A549 (cell line): ENCODE results near the gene HDLBP. TPM values are rescaled to one million over a fixed set of nuclear protein-coding genes. Genes with fewer than 3 reads are reported as not detected.

Experiments used
- ATAC-seq, 2 experiments: fragments of 200-7000 bp in 1 of 2; fragments of >200 bp in 1 of 2; cut with Nextera tagmentation in 1 of 2; cut with Tn5 transposase in 1 of 2; 3 replicates each; pipeline versions ENCODE4 v1.8.0 to v1.9.1; 2018 to 2020; ENCODE audit warnings: mild to moderate bottlenecking in 1 of 2, moderate library complexity in 1 of 2
- CTCF ChIA-PET: fragments of 300-600 bp; sonication (Branson Sonifier 250); formaldehyde crosslinking; extraction: SDS; loops from one replicate; lab custom pipeline; 2021; ENCODE audit warnings: antibody characterized with exemption, inconsistent platforms; lab: Yijun Ruan, JAX
- POLR2A ChIA-PET: fragments of 350-600 bp; formaldehyde crosslinking; extraction: SDS; loops from one replicate; lab custom pipeline; 2021; ENCODE audit warnings: antibody characterized with exemption, inconsistent platforms; lab: Yijun Ruan, JAX
- DNase-seq, 2 experiments: peaks; one replicate each; pipeline versions ENCODE4 v3.0.0 to v3.0.0-alpha.2; 2011 to 2016; ENCODE audit warnings: low read depth in 1 of 2, low spot score in 1 of 2
- FAIRE-seq: peaks from 2 replicates; lab custom pipeline; 2011; peaks lifted over from hg19 to GRCh38; lab: Jason Lieb, UNC
- H3K27ac ChIP-seq, 2 experiments: fragments of >200 bp; sonication (Bioruptor Twin); formaldehyde crosslinking; 3 replicates each; pipeline ENCODE4 v1.5.1; 2016 to 2017
- H3K4me1 ChIP-seq: fragments of >200 bp; sonication (Bioruptor Twin); formaldehyde crosslinking; 3 replicates; pipeline ENCODE4 v1.6.1; 2016
- H3K4me2 ChIP-seq: fragments of >200 bp; sonication (Bioruptor Twin); formaldehyde crosslinking; 3 replicates; pipeline ENCODE4 v1.6.1; 2016
- H3K4me3 ChIP-seq: fragments of >200 bp; sonication (Bioruptor Twin); formaldehyde crosslinking; 3 replicates; pipeline ENCODE4 v1.5.1; 2016
- H3K9me3 ChIP-seq: fragments of >200 bp; sonication (Bioruptor Twin); formaldehyde crosslinking; 3 replicates; pipeline ENCODE4 v1.6.1; 2016
- CBX2 ChIP-seq: fragments of 200-600 bp; sonication (generic); IDR thresholded peaks from 2 replicates; pipeline ENCODE4 v1.6.1; 2016; ENCODE audit warnings: low read depth, mild to moderate bottlenecking, borderline replicate concordance
- CEBPB ChIP-seq, 2 experiments: fragments of >200 bp in 1 of 2; sonication (Bioruptor Twin) in 1 of 2; formaldehyde crosslinking in 1 of 2; IDR thresholded peaks; 2 replicates each; pipeline ENCODE4 v1.6.1; 2012 to 2016
- EHF ChIP-seq: fragments of 250-450 bp; sonication (Bioruptor Pico); IDR thresholded peaks from 2 replicates; pipeline ENCODE4 v1.5.0; 2020; ENCODE audit warnings: mild to moderate bottlenecking
- EHMT2 ChIP-seq: fragments of 200-600 bp; sonication (generic); IDR thresholded peaks from 2 replicates; pipeline ENCODE4 v1.6.1; 2016; ENCODE audit warnings: antibody characterized with exemption, low read depth, mild to moderate bottlenecking, moderate library complexity
- ESRRA ChIP-seq: fragments of 150-350 bp; IDR thresholded peaks from 2 replicates; pipeline ENCODE4 v1.6.1; 2014; ENCODE audit warnings: mild to moderate bottlenecking, low read length, borderline replicate concordance
- FOSL2 ChIP-seq, 2 experiments: fragments of 450-650 bp in 1 of 2; fragments of >200 bp in 1 of 2; sonication (Bioruptor Twin) in 1 of 2; formaldehyde crosslinking; IDR thresholded peaks; 2 replicates each; pipeline versions ENCODE4 v1.5.0 to v1.6.1; 2016 to 2020; ENCODE audit warnings: mild to moderate bottlenecking in 1 of 2, moderate library complexity in 1 of 2
- GATA3 ChIP-seq: IDR thresholded peaks from 2 replicates; pipeline ENCODE4 v1.6.1; 2012; ENCODE audit warnings: borderline replicate concordance
- HOXA7 ChIP-seq: fragments of 250-450 bp; sonication (Bioruptor Pico); IDR thresholded peaks from 2 replicates; pipeline ENCODE4 v1.5.0; 2020; ENCODE audit warnings: mild to moderate bottlenecking, moderate library complexity
- HOXB13 ChIP-seq: fragments of 250-450 bp; sonication (Bioruptor Pico); IDR thresholded peaks from 2 replicates; pipeline ENCODE4 v1.5.0; 2020; ENCODE audit warnings: low read depth, mild to moderate bottlenecking, moderate library complexity
- KDM1A ChIP-seq: fragments of 200-600 bp; sonication (generic); IDR thresholded peaks from 2 replicates; pipeline ENCODE4 v1.6.1; 2016; ENCODE audit warnings: low read depth, mild to moderate bottlenecking
- MAFK ChIP-seq: fragments of 450-650 bp; IDR thresholded peaks from 2 replicates; pipeline ENCODE4 v1.6.1; 2014; ENCODE audit not compliant: partially characterized antibody
- MAZ ChIP-seq: fragments of 150-350 bp; IDR thresholded peaks from 2 replicates; pipeline ENCODE4 v1.6.1; 2014; ENCODE audit warnings: antibody characterized with exemption, low read depth, low read length, borderline replicate concordance
- MYC ChIP-seq: IDR thresholded peaks from 2 replicates; pipeline ENCODE4 v1.6.1; 2012; ENCODE audit warnings: mild to moderate bottlenecking, inconsistent platforms, low read length, improper control_type of control experiment, borderline replicate concordance
- PHF8 ChIP-seq: fragments of 200-600 bp; sonication (generic); IDR thresholded peaks from 2 replicates; pipeline ENCODE4 v1.6.1; 2016; ENCODE audit warnings: low read depth, mild to moderate bottlenecking, antibody characterized with exemption, moderate library complexity, borderline replicate concordance
- POLR2AphosphoS2 ChIP-seq: conservative IDR thresholded peaks from 2 replicates; pipeline ENCODE4 v1.6.1; 2012; ENCODE audit warnings: low read length, improper control_type of control experiment, inconsistent platforms
- RARB ChIP-seq: fragments of 250-450 bp; sonication (Bioruptor Pico); IDR thresholded peaks from 2 replicates; pipeline ENCODE4 v1.8.0; 2021; ENCODE audit warnings: mild to moderate bottlenecking, moderate library complexity
- RCOR1 ChIP-seq: fragments of 150-350 bp; IDR thresholded peaks from 2 replicates; pipeline ENCODE4 v1.6.1; 2014; ENCODE audit warnings: antibody characterized with exemption, low read length, low read depth
- TFCP2L1 ChIP-seq: fragments of 250-450 bp; sonication (Bioruptor Pico); IDR thresholded peaks from 2 replicates; pipeline ENCODE4 v1.5.0; 2021; ENCODE audit warnings: mild to moderate bottlenecking
- ZSCAN20 ChIP-seq: fragments of 250-450 bp; sonication (Bioruptor Pico); IDR thresholded peaks from 2 replicates; pipeline ENCODE4 v1.8.0; 2022; ENCODE audit warnings: mild to moderate bottlenecking, moderate library complexity
- WGBS: methylation state at CpG from one replicate; pipeline ENCODE4 v1.1.6; 2017; ENCODE audit errors: missing lambda C conversion rate; 5-methylcytosine and 5-hydroxymethylcytosine counted together
- polyA plus RNA-seq, 4 experiments: library from polyadenylated mRNA; depleted of rRNA in 3 of 4; stranded (reverse); fragments of >200 nt; fragmentation: RNase III in 1 of 4; extraction: RNeasy Plus Mini Kit Qiagen cat#74134 plus additional on column Dnase treatment in 1 of 4; gene quantifications; 2 replicates in 3 of 4; 3 replicates in 1 of 4; pipeline ENCODE4 v1.2.3, GENCODE V29; 2011 to 2017
- TF ChIP-seq, protein P1 (sequence below): IDR thresholded peaks from 2 replicates; pipeline ENCODE4 v1.6.1; 2012; ENCODE audit warnings: low read depth, borderline replicate concordance
- TF ChIP-seq, protein P2 (sequence below): fragments of 150-350 bp; IDR thresholded peaks from 2 replicates; pipeline ENCODE4 v1.6.1; 2014; ENCODE audit warnings: low read depth, mild to moderate bottlenecking, low read length

Gene HDLBP
- polyA plus RNA-seq, 2 of the 4 experiments (the other 2 are of a cell fraction): 248 to 292 TPM

DNA sequence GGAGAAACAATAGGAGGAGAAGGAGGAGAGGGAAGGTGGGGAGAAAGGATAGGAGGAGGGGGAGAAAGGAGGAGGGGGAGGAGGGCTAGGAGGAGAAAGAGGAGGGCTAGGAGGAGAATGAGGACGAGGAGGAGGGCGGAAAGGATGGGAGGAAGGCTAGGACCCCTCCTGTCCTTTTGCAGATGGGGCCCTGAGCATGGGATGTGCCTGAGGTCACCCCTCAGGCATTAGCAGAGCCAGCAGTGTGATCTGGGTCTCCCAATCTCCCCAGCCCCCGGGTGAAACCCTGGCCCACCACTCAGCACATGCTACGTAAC is 127.6 kb downstream of the HDLBP start:
- no peak for ATAC-seq
- Histone ChIP-seq H3K4me3 (no peak overlapping the region), H3K4me1 (peaks cover 6% of the 10 kb centered on the region; the same call in 1 of the 3 replicates), H3K9me3 (no peaks in the 10 kb centered on the region), H3K4me2 (no peak overlapping the region), H3K27ac (no peak overlapping the region)
- ChIA-PET POLR2A (no interaction called here), CTCF (no interaction called here)
- DNase-seq: no peak
- no peak for FAIRE-seq
- WGBS: 56% methylated on average over 4 of the region's 4 CpGs
- TF ChIP-seq TFCP2L1: no peak
- TF ChIP-seq RARB (CRISPR knock-in tag): no peak
- TF ChIP-seq, protein P1, sequence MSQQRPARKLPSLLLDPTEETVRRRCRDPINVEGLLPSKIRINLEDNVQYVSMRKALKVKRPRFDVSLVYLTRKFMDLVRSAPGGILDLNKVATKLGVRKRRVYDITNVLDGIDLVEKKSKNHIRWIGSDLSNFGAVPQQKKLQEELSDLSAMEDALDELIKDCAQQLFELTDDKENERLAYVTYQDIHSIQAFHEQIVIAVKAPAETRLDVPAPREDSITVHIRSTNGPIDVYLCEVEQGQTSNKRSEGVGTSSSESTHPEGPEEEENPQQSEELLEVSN: no peak
- no peak for TF ChIP-seq PHF8
- TF ChIP-seq, protein P2, sequence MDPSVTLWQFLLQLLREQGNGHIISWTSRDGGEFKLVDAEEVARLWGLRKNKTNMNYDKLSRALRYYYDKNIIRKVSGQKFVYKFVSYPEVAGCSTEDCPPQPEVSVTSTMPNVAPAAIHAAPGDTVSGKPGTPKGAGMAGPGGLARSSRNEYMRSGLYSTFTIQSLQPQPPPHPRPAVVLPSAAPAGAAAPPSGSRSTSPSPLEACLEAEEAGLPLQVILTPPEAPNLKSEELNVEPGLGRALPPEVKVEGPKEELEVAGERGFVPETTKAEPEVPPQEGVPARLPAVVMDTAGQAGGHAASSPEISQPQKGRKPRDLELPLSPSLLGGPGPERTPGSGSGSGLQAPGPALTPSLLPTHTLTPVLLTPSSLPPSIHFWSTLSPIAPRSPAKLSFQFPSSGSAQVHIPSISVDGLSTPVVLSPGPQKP: no peak
- TF ChIP-seq CBX2: no peak
- TF ChIP-seq MYC: no peak
- TF ChIP-seq CEBPB (IDR thresholded peaks at IDR 0.05): no peak
- TF ChIP-seq EHMT2: no peak

DNA sequence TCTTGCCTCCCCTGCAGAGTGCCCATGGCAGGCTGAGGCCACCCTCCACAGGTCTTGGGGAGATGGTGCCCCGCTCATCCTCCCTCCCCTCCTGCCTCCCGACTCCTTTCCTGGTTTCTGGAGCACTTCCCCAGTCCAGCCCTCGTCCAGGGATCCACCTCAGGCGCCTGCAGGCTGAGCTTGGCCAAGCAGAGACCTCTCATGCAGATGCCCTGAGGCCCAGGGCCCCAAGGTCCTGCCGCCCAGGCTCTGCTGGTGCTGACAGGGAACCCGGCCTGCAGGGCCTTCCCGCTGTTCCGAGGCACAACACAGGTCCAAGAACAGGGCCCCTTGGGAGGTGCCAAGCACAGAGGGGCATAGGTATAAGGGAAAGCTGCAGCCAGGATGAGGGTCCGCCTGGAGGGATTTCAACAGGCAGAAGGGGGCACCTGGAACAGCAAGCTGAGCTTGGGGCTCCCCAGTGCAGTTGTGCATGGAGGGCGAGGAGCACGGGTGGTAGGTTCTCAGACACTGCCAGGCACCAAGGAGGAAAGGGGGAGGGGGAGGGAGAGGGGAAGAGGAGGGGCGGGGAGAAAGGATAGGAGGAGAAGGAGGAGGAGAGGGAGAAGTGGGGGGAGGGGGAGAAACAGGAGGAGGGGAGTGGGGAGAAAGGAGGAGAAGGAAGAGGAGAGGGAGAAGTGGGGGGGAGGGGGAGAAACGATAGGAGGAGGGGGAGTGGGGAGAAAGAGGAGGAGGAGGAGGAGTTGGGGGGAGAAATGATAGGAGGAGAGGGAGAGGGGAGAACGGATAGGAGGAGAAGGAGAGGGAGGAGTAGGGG is 128.2 kb downstream of the HDLBP start:
- Histone ChIP-seq H3K9me3 (no peaks in the 10 kb centered on the region), H3K4me3 (no peak overlapping the region), H3K27ac (no peak overlapping the region), H3K4me1 (peaks cover 6% of the 10 kb centered on the region; the same call in 1 of the 3 replicates), H3K4me2 (no peak overlapping the region)
- TF ChIP-seq MAZ: no peak
- no peak for TF ChIP-seq CBX2
- TF ChIP-seq ESRRA: no peak
- TF ChIP-seq FOSL2 (IDR thresholded peaks at IDR 0.05): no peak
- no peak for TF ChIP-seq FOSL2 (CRISPR knock-in tag; IDR thresholded peaks at IDR 0.05)
- TF ChIP-seq HOXB13 (CRISPR knock-in tag): no peak
- no peak for TF ChIP-seq GATA3
- ChIA-PET POLR2A (no interaction called here), CTCF (no interaction called here)
- 71% methylated on average over 9 of the region's 14 CpGs for WGBS
- no peak for ATAC-seq
- FAIRE-seq: no peak
- DNase-seq: no peak

DNA sequence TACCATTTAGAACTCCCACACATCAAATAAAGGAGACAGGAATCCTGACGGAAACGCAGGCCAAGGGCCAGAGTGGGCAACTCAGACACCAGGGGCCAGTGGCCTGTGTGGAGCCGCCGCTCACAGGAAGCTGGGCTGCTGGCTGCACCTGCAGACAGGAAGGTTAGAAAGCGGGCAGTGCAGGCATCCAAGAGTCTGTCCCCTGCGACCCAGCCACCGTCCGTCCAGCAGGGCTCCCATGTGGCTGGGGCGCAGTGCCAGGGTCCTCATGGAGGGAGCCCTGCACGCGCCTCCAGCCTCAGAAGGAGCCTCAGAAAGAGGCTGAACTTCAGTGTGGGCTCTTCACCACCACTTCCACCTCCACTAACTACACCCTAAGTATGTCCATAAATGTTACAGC is 129.5 kb downstream of the HDLBP start:
- no peaks in the 10 kb centered on the region for H3K9me3 ChIP-seq
- H3K4me1 ChIP-seq: peaks cover 6% of the 10 kb centered on the region; the same call in 1 of the 3 replicates
- no peak for ATAC-seq
- no peak for FAIRE-seq
- H3K4me3 ChIP-seq: no peak overlapping the region
- no peak overlapping the region for H3K27ac ChIP-seq
- no peak overlapping the region for H3K4me2 ChIP-seq
- DNase-seq: no peak
- POLR2A ChIA-PET: no interaction called here
- CTCF ChIA-PET: interaction anchor here (1.5 to 1.8 kb wide), 2 partner anchors 29 to 35 kb away, joined by 3 to 5 read pairs; no protein-coding TSS in a partner anchor
- no peak for TF ChIP-seq ZSCAN20 (CRISPR knock-in tag)
- TF ChIP-seq EHMT2: no peak
- no peak for TF ChIP-seq MAFK
- no peak for TF ChIP-seq RCOR1
- no peak for TF ChIP-seq POLR2AphosphoS2
- TF ChIP-seq KDM1A: no peak
- no peak for TF ChIP-seq EHF (CRISPR knock-in tag)
- TF ChIP-seq, protein P1: no peak
- no peak for TF ChIP-seq HOXA7 (CRISPR knock-in tag)
- no peak for TF ChIP-seq MAZ
- TF ChIP-seq, all 56 proteins: peak for 0
- WGBS: 84% methylated on average over 11 of the region's 11 CpGs
